HG02943 (cell line): Measurements from ENCODE around the gene KIF26A.
"Not testable (repeated sequence)": the region's sequence is repeated elsewhere in the genome, so short reads cannot be mapped to it uniquely, and the experiment has no call there.

ENCODE experiments used
- ATAC-seq: cut with Tn5 transposase; IDR thresholded peaks from one replicate; pipeline ENCODE4 v1.9.1; 2021; ENCODE audit warnings: mild to moderate bottlenecking, low read depth, moderate library complexity; ENCODE audit not compliant: unreplicated experiment

The KIF26A gene

GRCh38 chr14:104217486-104218360 lies 79.3 kb downstream of the KIF26A start:
- ATAC-seq, result no peak

- ATAC-seq, result no peak
Measured at GRCh38 chr14:104218361-104219180, 80.2 kb downstream of the KIF26A start.

- ATAC-seq, result no peak
Measured at GRCh38 chr14:104219731-104220214, 81.4 kb downstream of the KIF26A start.

DNA sequence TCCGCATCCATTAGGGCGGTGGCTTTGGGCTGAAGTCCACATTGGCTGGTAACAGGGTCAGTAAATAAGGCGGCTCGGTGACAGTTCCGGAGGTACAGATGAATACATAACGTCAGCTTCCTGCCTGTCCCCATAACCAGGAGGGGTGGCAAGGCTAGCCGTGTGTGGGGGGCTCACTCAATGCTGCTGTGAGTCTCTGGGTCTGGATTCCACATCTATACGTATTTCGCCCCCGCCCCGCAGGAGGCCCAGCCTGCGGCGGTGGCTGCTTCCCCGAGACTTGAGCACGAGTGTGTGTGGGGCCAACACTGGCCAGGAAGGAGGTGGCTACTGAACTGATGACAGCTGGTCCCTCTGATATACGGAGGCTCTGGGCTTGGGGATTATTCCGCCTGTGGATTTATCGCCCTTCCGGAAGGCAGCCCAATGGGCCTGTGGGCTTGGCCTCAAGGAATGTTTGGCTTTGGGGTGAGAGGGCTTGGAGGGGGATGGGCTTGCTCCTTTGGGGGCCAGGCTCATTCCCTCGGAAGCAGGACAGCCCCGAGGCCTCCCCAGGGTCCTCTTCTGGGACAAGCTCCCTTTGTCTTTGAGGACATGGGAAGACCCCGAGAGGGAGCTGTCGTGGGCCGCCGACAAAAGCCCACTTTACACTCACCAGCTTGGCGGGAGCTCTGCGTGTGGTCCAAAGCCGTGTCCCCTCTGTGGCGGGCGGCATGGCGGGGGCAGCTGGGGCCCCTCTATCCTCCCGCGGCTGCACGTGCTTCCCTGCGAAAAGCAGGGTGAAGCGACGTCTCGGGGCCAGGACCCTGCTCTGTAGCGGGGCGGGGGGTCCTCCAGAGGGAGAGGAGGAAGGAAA lies 82.1 kb downstream of the KIF26A start:
- no peak for ATAC-seq

GRCh38 chr14:104221071-104221625 lies 82.8 kb downstream of the KIF26A start:
- ATAC-seq, result no peak

DNA sequence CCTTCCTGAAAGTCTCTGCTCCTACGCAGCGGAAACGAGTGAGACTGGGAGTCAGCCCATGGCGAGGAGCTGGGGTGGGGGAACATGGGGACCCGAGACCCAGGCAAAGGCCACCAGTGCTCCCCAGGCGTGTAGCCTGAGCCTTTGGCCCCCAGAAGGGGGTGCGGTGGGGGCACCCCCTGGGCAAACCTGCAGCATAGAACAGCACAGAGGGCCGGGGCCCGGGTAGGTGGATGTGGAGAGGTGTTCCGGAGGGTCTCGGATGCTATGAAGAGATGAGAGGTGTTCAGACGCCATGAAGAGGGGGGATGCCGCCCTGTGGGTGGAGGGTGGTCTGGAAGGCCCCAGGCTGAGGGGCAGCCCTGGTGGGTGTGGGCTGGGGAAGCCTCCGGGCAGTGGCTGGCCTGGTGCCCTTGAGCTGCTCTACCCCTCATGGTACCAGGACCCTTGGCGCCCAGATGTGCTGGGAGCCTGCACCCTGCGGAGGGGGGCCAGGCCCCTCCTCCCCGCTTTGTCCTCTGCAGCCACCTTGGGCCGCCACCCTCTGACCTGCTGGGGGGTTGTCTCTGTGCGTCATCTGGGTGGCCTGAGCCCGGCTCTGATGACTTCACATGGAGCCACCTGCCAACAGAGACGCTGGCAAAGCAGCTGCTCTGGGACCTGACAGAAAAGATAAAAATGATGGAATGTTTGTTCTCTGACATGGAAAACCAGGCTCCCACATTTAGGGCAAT lies 83.4 kb downstream of the KIF26A start:
- ATAC-seq, result no peak

- no peak for ATAC-seq
Measured at GRCh38 chr14:104222396-104223036, 84.1 kb downstream of the KIF26A start.

DNA sequence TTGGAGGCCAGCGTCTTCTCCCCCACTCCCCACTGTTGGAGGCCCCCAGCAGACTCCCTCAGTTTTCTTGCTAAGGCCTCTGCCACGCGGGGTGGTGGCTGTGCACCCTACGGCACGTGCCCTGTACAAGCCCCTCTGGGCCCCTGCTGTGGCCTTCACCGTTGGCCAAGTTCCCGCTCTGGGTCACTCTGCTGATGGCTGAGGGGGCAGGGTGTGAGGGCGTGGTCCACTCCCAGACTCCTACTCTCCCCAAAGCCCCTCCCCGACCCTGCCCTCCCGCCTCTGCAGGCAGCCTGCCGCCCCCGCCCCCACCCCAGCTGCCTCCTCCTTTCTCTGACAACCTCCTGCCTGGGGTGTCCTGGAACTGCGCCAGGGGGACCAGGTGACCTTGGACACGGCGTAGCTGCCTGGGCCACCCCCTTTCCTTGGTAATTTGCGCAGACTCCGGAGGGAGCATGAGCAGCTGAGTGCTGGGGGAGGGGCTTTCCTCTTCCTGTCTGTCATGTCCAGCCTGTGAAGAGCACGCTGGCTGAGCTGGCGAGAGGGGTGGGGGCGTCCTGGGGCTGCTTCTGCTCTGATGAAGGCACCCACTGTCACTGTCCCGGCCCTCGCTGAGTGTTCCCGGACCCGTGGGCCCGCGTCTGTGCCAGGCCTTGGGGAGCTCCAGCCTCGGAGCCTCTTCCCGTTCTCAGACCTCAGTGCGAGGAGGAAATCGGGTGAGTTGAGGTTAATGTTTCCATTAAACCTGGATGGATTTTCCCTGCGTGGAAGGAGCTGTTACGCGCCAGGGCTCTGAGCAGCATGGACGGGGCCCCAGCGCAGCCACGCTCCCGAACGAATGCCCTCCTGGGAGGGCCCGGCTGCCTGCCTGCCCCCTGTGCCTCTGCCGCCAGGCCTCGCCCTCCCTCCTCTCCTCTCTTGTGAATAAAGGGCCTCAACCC lies 85.0 kb downstream of the KIF26A start:
- no peak for ATAC-seq

- ATAC-seq, result no peak
Measured at GRCh38 chr14:104224131-104224505, 85.7 kb downstream of the KIF26A start.

GRCh38 chr14:104224506-104225277 lies 86.3 kb downstream of the KIF26A start:
- ATAC-seq, result no peak

DNA sequence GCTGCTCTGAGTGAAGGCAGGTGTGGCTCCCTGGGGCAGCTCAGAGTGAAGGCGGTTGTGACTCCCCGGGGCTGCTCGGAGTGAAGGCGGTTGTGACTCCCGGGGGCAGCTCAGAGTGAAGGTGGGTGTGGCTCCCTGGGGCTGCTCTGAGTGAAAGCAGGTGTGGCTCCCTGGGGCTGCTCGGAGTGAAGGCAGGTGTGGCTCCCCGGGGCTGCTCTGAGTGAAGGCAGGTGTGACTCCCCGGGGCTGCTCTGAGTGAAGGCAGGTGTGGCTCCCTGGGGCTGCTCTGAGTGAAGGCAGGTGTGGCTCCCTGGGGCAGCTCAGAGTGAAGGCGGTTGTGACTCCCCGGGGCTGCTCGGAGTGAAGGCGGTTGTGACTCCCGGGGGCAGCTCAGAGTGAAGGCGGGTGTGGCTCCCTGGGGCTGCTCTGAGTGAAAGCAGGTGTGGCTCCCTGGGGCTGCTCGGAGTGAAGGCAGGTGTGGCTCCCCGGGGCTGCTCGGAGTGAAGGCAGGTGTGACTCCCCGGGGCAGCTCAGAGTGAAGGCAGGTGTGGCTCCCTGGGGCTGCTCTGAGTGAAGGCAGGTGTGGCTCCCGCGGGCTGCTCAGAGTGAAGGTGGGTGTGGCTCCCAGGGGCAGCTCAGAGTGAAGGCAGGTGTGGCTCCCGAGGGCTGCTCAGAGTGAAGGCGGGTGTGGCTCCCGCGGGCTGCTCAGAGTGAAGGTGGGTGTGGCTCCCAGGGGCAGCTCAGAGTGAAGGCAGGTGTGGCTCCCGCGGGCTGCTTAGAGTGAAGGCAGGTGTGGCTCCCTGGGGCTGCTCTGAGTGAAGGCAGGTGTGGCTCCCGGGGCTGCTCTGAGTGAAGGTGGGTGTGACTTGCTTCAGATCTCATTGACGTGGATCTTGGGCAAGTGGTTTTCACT lies 87.1 kb downstream of the KIF26A start:
- ATAC-seq, result not testable (repeated sequence)

DNA sequence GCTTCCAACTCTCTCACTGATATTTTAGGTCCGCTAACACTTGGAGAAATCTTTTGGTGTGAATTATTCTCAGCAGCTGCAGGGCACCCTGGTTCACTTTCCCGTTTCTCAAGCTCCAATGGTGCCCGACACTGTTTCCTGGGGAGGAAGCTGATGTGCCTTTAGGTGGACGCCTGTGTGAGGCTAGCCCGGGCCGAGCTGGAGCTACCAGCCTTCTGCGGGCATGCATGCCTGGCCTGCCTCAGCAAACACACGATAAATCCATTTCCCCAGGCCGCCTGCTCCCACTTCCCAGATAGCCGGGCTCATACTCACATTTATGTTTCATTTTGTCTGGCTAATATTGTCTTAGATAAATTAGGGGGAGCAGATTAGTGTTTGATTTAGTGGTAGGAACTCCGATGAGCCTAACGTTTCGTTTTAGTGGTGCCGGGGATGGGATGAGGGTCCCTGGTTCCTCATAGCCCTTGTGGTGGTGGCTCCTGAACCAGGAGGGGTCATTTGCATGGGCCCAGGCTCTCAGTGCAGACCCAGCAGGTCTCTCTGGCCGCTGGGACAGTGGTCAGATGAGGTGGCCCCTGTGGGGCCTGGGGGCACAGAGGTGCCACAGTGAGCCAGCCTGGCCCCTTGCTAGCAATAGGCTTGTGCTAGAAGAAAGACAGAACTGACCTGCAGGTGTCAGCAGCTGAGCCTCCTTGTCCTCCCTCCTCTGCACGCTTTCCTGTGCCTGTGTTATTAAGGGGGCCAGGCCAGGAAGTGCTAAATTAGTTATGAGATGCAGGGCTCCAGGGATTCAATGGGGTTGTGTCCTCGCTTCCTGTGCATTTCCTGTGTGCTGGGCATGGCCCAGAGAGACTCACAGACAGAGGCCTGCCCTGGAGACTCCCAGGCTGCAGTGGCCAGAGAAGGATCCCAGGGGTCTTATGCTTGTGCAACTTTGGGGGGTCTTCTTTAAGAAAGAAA lies 88.3 kb downstream of the KIF26A start:
- no peak for ATAC-seq

- ATAC-seq, result no peak
Measured at GRCh38 chr14:104227806-104228205, 89.4 kb downstream of the KIF26A start.

DNA sequence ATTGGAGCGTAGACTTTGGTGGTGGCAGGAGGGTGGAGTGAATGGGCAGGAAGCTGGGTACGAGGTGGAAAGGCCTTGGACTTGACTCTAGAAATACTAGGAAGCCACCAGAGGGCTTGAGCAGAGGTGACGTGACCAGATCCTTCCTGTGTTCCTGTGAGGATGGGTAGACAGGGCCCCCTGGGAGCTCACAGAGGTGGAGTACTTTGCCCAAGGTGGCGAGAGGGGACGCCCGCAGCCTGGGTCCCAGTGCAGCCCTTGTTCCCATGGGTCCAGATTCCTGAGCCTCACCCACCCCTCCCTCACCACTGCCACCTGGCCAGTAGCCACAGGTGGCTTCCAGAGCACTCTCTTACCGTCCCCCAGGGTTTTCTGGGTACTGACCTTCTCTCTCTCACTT lies 89.8 kb downstream of the KIF26A start:
- no peak for ATAC-seq
